ENCODE data around the gene ESAM. TPM values are rescaled to one million over a fixed set of nuclear protein-coding genes. Genes with fewer than 3 reads are reported as not detected.

Gene ESAM
- polyA plus RNA-seq, 1 of the 3 experiments (the other 2 are of a cell fraction): 1.3 TPM

DNA sequence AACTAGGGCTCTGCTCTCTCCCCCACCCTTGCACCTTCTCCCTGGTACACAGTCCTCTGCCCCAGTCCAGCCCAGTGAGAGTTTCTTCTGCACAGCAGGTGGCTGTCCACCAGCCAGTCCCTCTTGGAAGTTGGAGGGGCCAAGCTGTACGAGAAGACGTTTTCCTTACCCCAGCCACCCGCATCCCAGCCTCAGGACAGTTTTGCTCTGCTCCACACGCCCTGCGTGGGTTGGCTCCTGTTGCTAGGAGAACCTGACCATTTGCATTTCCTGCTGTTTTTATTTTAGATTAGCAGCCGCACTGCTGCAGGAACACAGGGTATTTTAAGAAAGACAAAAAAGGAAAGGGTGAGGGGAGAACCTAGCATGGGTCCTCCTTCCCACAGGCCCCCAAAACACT lies 39.9 kb downstream of the ESAM start:
- ChIA-PET CTCF (no interaction called here), POLR2A (no interaction called here)
- no peak overlapping the region for H3K9ac ChIP-seq
- no peak overlapping the region for H3K4me2 ChIP-seq
- H3K9me2 ChIP-seq: no peaks in the 10 kb centered on the region
- no peaks in the 10 kb centered on the region for H3K36me3 ChIP-seq (replicated peaks in 1 of 2; ENCODE audit: control insufficient read depth in 1 of 2, insufficient read depth in 2 of 2, low read length in 1 of 2)
- H3K79me2 ChIP-seq (ENCODE audit: insufficient read depth): no peaks in the 10 kb centered on the region
- H3K27me3 ChIP-seq (ENCODE audit: insufficient read depth): no peaks in the 10 kb centered on the region
- H4K20me1 ChIP-seq (ENCODE audit: insufficient read depth): no peaks in the 10 kb centered on the region
- TF ChIP-seq, protein P1, sequence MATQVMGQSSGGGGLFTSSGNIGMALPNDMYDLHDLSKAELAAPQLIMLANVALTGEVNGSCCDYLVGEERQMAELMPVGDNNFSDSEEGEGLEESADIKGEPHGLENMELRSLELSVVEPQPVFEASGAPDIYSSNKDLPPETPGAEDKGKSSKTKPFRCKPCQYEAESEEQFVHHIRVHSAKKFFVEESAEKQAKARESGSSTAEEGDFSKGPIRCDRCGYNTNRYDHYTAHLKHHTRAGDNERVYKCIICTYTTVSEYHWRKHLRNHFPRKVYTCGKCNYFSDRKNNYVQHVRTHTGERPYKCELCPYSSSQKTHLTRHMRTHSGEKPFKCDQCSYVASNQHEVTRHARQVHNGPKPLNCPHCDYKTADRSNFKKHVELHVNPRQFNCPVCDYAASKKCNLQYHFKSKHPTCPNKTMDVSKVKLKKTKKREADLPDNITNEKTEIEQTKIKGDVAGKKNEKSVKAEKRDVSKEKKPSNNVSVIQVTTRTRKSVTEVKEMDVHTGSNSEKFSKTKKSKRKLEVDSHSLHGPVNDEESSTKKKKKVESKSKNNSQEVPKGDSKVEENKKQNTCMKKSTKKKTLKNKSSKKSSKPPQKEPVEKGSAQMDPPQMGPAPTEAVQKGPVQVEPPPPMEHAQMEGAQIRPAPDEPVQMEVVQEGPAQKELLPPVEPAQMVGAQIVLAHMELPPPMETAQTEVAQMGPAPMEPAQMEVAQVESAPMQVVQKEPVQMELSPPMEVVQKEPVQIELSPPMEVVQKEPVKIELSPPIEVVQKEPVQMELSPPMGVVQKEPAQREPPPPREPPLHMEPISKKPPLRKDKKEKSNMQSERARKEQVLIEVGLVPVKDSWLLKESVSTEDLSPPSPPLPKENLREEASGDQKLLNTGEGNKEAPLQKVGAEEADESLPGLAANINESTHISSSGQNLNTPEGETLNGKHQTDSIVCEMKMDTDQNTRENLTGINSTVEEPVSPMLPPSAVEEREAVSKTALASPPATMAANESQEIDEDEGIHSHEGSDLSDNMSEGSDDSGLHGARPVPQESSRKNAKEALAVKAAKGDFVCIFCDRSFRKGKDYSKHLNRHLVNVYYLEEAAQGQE (IDR thresholded peaks at IDR 0.05; ENCODE audit: low read depth, low read length): no peak
- TF ChIP-seq, protein P2, sequence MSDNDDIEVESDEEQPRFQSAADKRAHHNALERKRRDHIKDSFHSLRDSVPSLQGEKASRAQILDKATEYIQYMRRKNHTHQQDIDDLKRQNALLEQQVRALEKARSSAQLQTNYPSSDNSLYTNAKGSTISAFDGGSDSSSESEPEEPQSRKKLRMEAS (IDR thresholded peaks at IDR 0.05; ENCODE audit: low read depth): no peak
- TF ChIP-seq NFIC (IDR thresholded peaks at IDR 0.05; ENCODE audit: borderline replicate concordance) (no peak), GABPA (IDR thresholded peaks at IDR 0.05; ENCODE audit: low read depth) (no peak), NRF1 (IDR thresholded peaks at IDR 0.05; ENCODE audit: low read depth, low read length) (no peak), EP300 (IDR thresholded peaks at IDR 0.05; ENCODE audit: borderline replicate concordance in 1 of 2, low read depth in 1 of 2, low read length in 1 of 2) (no peak), RCOR1 (IDR thresholded peaks at IDR 0.05; ENCODE audit: low read length) (no peak), SIN3A (IDR thresholded peaks at IDR 0.05; ENCODE audit: borderline replicate concordance, low read depth, low read length) (no peak), TEAD4 (IDR thresholded peaks at IDR 0.05; ENCODE audit: borderline replicate concordance, insufficient read depth) (no peak), GATA2 (CRISPR knock-in tag; IDR thresholded peaks at IDR 0.05) (no peak), FOXM1 (IDR thresholded peaks at IDR 0.05; ENCODE audit: low read depth) (no peak), TCF12 (IDR thresholded peaks at IDR 0.05) (no peak), POLR2AphosphoS5 (IDR thresholded peaks at IDR 0.05; ENCODE audit: low read depth, low read length) (no peak)
- TF ChIP-seq, protein P3, sequence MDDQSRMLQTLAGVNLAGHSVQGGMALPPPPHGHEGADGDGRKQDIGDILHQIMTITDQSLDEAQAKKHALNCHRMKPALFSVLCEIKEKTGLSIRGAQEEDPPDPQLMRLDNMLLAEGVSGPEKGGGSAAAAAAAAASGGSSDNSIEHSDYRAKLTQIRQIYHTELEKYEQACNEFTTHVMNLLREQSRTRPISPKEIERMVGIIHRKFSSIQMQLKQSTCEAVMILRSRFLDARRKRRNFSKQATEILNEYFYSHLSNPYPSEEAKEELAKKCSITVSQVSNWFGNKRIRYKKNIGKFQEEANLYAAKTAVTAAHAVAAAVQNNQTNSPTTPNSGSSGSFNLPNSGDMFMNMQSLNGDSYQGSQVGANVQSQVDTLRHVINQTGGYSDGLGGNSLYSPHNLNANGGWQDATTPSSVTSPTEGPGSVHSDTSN (IDR thresholded peaks at IDR 0.05): no peak
- TF ChIP-seq, protein P4, sequence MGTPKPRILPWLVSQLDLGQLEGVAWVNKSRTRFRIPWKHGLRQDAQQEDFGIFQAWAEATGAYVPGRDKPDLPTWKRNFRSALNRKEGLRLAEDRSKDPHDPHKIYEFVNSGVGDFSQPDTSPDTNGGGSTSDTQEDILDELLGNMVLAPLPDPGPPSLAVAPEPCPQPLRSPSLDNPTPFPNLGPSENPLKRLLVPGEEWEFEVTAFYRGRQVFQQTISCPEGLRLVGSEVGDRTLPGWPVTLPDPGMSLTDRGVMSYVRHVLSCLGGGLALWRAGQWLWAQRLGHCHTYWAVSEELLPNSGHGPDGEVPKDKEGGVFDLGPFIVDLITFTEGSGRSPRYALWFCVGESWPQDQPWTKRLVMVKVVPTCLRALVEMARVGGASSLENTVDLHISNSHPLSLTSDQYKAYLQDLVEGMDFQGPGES (IDR thresholded peaks at IDR 0.05; ENCODE audit: low read depth, low read length): no peak
- TF ChIP-seq, protein P5, sequence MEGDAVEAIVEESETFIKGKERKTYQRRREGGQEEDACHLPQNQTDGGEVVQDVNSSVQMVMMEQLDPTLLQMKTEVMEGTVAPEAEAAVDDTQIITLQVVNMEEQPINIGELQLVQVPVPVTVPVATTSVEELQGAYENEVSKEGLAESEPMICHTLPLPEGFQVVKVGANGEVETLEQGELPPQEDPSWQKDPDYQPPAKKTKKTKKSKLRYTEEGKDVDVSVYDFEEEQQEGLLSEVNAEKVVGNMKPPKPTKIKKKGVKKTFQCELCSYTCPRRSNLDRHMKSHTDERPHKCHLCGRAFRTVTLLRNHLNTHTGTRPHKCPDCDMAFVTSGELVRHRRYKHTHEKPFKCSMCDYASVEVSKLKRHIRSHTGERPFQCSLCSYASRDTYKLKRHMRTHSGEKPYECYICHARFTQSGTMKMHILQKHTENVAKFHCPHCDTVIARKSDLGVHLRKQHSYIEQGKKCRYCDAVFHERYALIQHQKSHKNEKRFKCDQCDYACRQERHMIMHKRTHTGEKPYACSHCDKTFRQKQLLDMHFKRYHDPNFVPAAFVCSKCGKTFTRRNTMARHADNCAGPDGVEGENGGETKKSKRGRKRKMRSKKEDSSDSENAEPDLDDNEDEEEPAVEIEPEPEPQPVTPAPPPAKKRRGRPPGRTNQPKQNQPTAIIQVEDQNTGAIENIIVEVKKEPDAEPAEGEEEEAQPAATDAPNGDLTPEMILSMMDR (IDR thresholded peaks at IDR 0.05): no peak
- TF ChIP-seq, protein P6, sequence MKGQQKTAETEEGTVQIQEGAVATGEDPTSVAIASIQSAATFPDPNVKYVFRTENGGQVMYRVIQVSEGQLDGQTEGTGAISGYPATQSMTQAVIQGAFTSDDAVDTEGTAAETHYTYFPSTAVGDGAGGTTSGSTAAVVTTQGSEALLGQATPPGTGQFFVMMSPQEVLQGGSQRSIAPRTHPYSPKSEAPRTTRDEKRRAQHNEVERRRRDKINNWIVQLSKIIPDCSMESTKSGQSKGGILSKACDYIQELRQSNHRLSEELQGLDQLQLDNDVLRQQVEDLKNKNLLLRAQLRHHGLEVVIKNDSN (IDR thresholded peaks at IDR 0.05; ENCODE audit: borderline replicate concordance, low read depth): no peak
- TF ChIP-seq, protein P7, sequence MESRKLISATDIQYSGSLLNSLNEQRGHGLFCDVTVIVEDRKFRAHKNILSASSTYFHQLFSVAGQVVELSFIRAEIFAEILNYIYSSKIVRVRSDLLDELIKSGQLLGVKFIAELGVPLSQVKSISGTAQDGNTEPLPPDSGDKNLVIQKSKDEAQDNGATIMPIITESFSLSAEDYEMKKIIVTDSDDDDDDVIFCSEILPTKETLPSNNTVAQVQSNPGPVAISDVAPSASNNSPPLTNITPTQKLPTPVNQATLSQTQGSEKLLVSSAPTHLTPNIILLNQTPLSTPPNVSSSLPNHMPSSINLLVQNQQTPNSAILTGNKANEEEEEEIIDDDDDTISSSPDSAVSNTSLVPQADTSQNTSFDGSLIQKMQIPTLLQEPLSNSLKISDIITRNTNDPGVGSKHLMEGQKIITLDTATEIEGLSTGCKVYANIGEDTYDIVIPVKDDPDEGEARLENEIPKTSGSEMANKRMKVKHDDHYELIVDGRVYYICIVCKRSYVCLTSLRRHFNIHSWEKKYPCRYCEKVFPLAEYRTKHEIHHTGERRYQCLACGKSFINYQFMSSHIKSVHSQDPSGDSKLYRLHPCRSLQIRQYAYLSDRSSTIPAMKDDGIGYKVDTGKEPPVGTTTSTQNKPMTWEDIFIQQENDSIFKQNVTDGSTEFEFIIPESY (IDR thresholded peaks at IDR 0.05; ENCODE audit: borderline replicate concordance, low read depth): no peak
- WGBS (ENCODE audit: low lambda C conversion rate): 71% methylated on average over 6 of the region's 6 CpGs
- no peak overlapping the region for H3K4me3 ChIP-seq (ENCODE audit: low read depth in 2 of 2, low read length in 1 of 2)
- H3K4me1 ChIP-seq (ENCODE audit: control insufficient read depth in 1 of 2, insufficient read depth in 2 of 2, low read depth in 1 of 2, low read length in 1 of 2): peaks cover 16 to 20% of the 10 kb centered on the region in 2 experiments; a peak in 2 of 4 replicates
- no peak overlapping the region for H2AFZ ChIP-seq (ENCODE audit: low read depth)
- no peaks in the 10 kb centered on the region for H3K9me3 ChIP-seq
- H3K27ac ChIP-seq (ENCODE audit: low read depth in 2 of 2, low read length in 1 of 2): no peak overlapping the region
- peaks cover 11% of the 10 kb centered on the region for H3F3A ChIP-seq (replicated peaks; ENCODE audit: insufficient read depth)
- no peak for DNase-seq
